Ectodermal cell (in vitro differentiated cells): ENCODE measurements around the gene OLFM3.

Source experiments
- H3K27ac ChIP-seq: 2 replicates; pipeline ENCODE4 v1.7.0; 2013; ENCODE audit warnings: mild to moderate bottlenecking, low read depth, low read length; ENCODE audit not compliant: insufficient read depth, poor library complexity, severe bottlenecking
- H3K27me3 ChIP-seq: 2 replicates; pipeline ENCODE4 v1.7.0; 2013; ENCODE audit warnings: mild to moderate bottlenecking, low read length; ENCODE audit not compliant: insufficient read depth, control insufficient read depth, poor library complexity, severe bottlenecking
- H3K36me3 ChIP-seq: one replicate; pipeline ENCODE4 v1.7.0; 2013; ENCODE audit warnings: low read length; ENCODE audit not compliant: control insufficient read depth, insufficient read depth
- H3K4me1 ChIP-seq: one replicate; pipeline ENCODE4 v1.7.0; 2013; ENCODE audit warnings: low read length; ENCODE audit not compliant: control insufficient read depth, insufficient read depth
- H3K4me3 ChIP-seq: 2 replicates; pipeline ENCODE4 v1.7.0; 2013; ENCODE audit warnings: low read depth, low read length, control low read depth; ENCODE audit not compliant: insufficient read depth
- H3K9me3 ChIP-seq: 2 replicates; pipeline ENCODE4 v1.7.0; 2013; ENCODE audit warnings: mild to moderate bottlenecking, low read length, moderate library complexity; ENCODE audit not compliant: control insufficient read depth
- WGBS, 2 experiments: methylation state at CpG; one replicate each; pipeline ENCODE4 v1.1.7; 2013; ENCODE audit warnings: missing lambda C conversion rate in 2 of 2; 5-methylcytosine and 5-hydroxymethylcytosine counted together

The OLFM3 gene

GRCh38 chr1:101914473-101915242 is 82.1 kb downstream of the OLFM3 start:
- Histone ChIP-seq H3K27me3 (no peaks in the 10 kb centered on the region), H3K9me3 (no peaks in the 10 kb centered on the region), H3K27ac (no peak overlapping the region), H3K4me1 (no peaks in the 10 kb centered on the region), H3K36me3 (no peaks in the 10 kb centered on the region), H3K4me3 (no peak overlapping the region)
- 93 to 97% methylated on average over 3 to 4 of the region's 4 CpGs for WGBS, 2 experiments

- WGBS, 2 experiments: 93 to 95% methylated on average over 4 to 5 of the region's 5 CpGs
- H3K27ac ChIP-seq: no peak overlapping the region
Measured at GRCh38 chr1:101911894-101912293, 84.8 kb downstream of the OLFM3 start.

GRCh38 chr1:101908980-101909379 is 87.7 kb downstream of the OLFM3 start:
- H3K27ac ChIP-seq: no peak overlapping the region
- H3K27me3 ChIP-seq: no peaks in the 10 kb centered on the region
- H3K4me1 ChIP-seq: peaks cover 6% of the 10 kb centered on the region
- H3K9me3 ChIP-seq: no peaks in the 10 kb centered on the region
- no peaks in the 10 kb centered on the region for H3K36me3 ChIP-seq
- no peak overlapping the region for H3K4me3 ChIP-seq

More at GRCh38 chr1:101911894-101912293, 84.8 kb downstream of the OLFM3 start:
- Histone ChIP-seq H3K4me1 (peaks cover 6% of the 10 kb centered on the region), H3K4me3 (no peak overlapping the region), H3K9me3 (no peaks in the 10 kb centered on the region), H3K27me3 (no peaks in the 10 kb centered on the region), H3K36me3 (no peaks in the 10 kb centered on the region)

GRCh38 chr1:101907264-101907663 is 89.5 kb downstream of the OLFM3 start:
- no peak overlapping the region for H3K4me3 ChIP-seq
- peaks cover 6% of the 10 kb centered on the region for H3K4me1 ChIP-seq
- no peak overlapping the region for H3K27ac ChIP-seq
- H3K36me3 ChIP-seq: no peaks in the 10 kb centered on the region
- H3K9me3 ChIP-seq: no peaks in the 10 kb centered on the region
- WGBS, 2 experiments: 8 to 45% methylated on average over 1 to 2 of the region's 2 CpGs
- H3K27me3 ChIP-seq: no peaks in the 10 kb centered on the region

DNA sequence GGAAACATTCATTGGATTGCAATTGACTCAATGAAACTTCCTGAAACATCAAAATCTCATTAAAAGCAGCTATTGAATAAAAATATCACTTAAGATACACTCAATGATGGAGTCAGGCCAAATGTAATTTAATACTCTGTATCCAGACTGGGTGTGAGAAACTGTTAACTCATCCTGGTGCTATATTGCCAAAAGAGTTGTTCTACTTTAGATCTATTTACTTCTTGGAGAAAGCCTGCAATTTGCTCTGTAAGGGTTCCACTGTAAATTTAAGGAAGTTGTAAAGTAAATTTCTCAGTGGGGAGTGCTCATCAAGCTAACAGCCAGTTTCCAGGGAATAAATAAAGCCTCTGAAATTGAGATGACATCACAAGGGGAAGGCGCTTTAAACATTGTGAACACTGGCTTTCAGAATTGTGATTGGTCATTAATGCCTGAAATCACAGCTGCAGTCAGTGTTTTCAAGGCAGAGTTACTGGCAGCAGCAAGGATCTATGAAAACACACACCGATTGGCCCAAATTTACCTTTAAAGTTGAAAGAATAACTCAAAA is 91.4 kb downstream of the OLFM3 start:
- no peak overlapping the region for H3K4me3 ChIP-seq
- no peaks in the 10 kb centered on the region for H3K9me3 ChIP-seq
- no peaks in the 10 kb centered on the region for H3K27me3 ChIP-seq
- no peaks in the 10 kb centered on the region for H3K36me3 ChIP-seq
- 76 to 85% methylated on average over 2 of the region's 2 CpGs for WGBS, 2 experiments
- H3K27ac ChIP-seq: no peak overlapping the region
- H3K4me1 ChIP-seq: peaks cover 6% of the 10 kb centered on the region

DNA sequence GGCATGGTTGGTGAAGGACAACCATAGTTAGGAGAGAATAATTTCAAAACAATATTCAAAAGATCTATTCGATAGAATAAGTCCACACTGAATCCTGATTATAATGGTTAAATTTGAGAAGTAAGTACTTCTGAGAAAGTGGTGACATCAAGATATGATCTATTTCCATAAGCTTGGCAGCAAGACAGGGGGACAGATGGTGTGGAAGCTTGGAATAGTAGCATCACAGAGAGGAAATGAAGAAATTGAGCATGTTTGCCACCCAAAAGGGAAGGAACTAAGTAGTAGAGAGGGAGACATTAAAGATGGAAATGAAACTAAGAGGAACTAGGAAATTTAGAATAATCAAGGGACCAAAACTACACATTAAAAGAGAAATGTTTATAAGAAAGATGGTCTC is 94.5 kb downstream of the OLFM3 start:
- 100% methylated on average over 1 of the region's 1 CpG for WGBS, 2 experiments
- Histone ChIP-seq H3K4me1 (peaks cover 8% of the 10 kb centered on the region), H3K9me3 (no peaks in the 10 kb centered on the region), H3K36me3 (no peaks in the 10 kb centered on the region), H3K27ac (no peak overlapping the region), H3K4me3 (no peak overlapping the region), H3K27me3 (no peaks in the 10 kb centered on the region)

DNA sequence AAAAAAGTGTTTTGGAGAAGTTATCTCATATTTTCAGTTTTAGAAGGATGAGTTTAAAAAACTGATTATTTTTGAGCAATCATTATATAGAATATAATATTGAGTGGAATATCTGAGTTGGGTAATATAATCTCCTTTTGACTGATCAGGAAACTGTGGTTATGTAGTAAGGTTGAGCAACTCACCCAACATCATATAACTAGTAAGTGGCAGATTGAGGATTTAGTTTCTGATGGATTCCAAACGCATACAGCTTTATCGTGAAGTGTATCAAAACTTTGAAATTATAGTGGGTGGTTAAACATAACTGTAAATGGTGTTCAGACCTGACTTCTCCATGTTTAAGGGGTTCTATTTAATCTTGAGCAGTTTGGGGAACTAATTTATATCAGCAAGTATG is 98.6 kb downstream of the OLFM3 start:
- H3K9me3 ChIP-seq: no peaks in the 10 kb centered on the region
- H3K27me3 ChIP-seq: no peaks in the 10 kb centered on the region
- no peaks in the 10 kb centered on the region for H3K36me3 ChIP-seq
- H3K4me1 ChIP-seq: peaks cover 6% of the 10 kb centered on the region
- WGBS, 2 experiments: 100% methylated on average over 2 of the region's 2 CpGs
- H3K27ac ChIP-seq: no peak overlapping the region
- no peak overlapping the region for H3K4me3 ChIP-seq

GRCh38 chr1:101884621-101885020 is 112.1 kb downstream of the OLFM3 start:
- Histone ChIP-seq H3K9me3 (no peaks in the 10 kb centered on the region), H3K27ac (no peak overlapping the region), H3K4me1 (no peaks in the 10 kb centered on the region), H3K36me3 (no peaks in the 10 kb centered on the region), H3K27me3 (no peaks in the 10 kb centered on the region), H3K4me3 (no peak overlapping the region)
- 80 to 84% methylated on average over 2 of the region's 2 CpGs for WGBS, 2 experiments

DNA sequence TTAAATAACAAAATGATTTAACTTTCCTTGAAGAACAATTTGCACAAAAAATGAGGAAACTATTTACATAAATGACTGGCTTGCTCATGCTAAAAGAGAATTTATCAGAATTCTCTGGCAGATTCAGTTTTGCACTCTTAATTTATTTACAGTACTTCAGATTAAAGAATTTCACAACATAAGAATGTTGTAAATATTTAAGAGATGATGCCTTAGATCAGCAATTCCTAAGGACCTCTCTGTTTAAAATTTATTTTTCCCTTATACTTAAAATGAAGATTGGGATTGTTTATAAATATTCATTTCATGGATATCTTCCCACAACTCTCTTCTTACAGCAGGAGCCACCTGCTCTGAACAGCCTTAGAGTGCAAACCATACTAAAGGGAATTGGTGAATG is 120.8 kb downstream of the OLFM3 start:
- H3K4me3 ChIP-seq: no peak overlapping the region
- H3K27me3 ChIP-seq: no peaks in the 10 kb centered on the region
- H3K9me3 ChIP-seq: no peaks in the 10 kb centered on the region
- H3K4me1 ChIP-seq: no peaks in the 10 kb centered on the region
- H3K27ac ChIP-seq: no peak overlapping the region
- no peaks in the 10 kb centered on the region for H3K36me3 ChIP-seq

DNA sequence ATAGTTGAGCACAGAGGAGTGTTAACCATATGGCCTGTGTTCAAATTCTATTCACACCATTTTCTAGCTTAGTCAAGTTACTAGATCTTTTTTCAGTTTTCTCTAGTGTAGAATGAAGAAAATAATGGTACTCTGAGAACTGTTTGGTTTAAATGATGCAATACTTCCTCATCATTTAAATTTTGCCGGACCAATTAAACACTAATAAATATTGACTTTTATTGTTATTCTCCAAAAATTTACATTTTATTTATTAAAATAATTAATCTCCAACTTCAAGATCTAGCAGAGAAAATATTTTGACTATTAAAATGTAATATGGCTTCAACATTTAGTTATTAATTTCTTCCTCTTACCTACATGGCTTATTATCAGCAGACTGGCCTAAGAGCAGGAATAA is 123.1 kb downstream of the OLFM3 start:
- Histone ChIP-seq H3K4me1 (no peaks in the 10 kb centered on the region), H3K36me3 (no peaks in the 10 kb centered on the region), H3K9me3 (no peaks in the 10 kb centered on the region), H3K27me3 (no peaks in the 10 kb centered on the region), H3K4me3 (no peak overlapping the region), H3K27ac (no peak overlapping the region)
- no CpG with 5 or more reads among the region's 1 CpG for WGBS, 2 experiments
